Measurements from ENCODE around the gene GNAS. TPM values are rescaled to one million over a fixed set of nuclear protein-coding genes. Genes with fewer than 3 reads are reported as not detected.
A peak's percentile ranks its signal among the peaks of the same experiment; 100 is the strongest.

GNAS gene
- total and polyA plus RNA-seq, 9 of the 15 experiments (the other 6 are each of a cell fraction or from before 2014, with no cell fraction given): 128 to 648 (median 266) TPM

DNA sequence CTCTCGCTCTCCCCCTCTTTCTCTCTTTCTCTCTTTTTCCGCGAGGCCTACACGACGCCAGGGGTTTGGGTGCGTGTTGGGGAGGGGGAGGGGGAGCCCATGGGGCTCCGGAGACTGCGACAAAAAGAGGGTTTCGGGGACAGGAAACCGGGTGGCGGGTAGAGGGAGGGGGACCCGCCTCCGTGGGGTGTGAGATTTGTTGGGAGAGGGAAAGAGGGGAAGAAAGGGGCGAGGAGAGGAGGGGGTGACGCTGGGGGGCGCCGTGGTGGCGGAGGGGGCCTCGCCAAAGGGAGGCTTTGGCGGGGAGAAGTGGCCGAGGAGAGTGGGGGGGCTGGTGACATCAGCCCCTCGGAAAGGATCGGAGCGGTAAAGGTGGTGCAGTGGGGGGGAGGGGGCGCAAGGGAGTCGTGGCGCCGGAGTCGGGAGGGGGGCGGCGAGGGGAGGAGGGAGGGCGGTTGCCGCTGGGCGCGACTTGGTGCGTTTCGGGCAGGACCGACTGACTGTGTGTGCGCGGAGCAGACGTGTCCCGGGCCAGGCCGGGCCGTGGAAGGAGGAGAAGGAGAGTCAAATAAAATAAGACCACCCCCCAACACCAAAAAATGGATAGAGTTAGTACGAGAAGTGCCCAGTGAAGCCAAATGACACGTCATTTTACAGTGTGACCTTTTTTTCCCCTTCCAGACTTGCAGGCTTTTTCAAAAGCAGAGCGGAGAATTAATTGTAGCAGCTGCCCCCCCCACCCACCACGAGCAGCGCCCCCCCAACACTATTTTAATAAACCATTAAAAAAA is 39.8 kb downstream of the GNAS start:
- H3K4me2 ChIP-seq (ENCODE audit: insufficient read depth, low read length): peak overlapping the region; percentile 83
- H3K9me1 ChIP-seq (ENCODE audit: control insufficient read depth, insufficient read depth, low read length): no peaks in the 10 kb centered on the region
- BruUV-seq (replicated peaks): no TSS peak
- FAIRE-seq (no peak), ATAC-seq (peak; percentile 69), DNase-seq (ENCODE audit: extremely low read depth in 1 of 4, low spot score in 3 of 4) (peak; percentile 76 to 85 (median 82))
- POLR2A ChIA-PET: interaction anchor here (0.8 kb wide), 1 partner anchor 10 kb away, joined by 3 read pairs; no protein-coding TSS in a partner anchor
- H3K4me3 ChIP-seq: peak overlapping the region; percentile 92
- no peaks in the 10 kb centered on the region for H3K9me3 ChIP-seq (replicated peaks; ENCODE audit: control insufficient read depth, insufficient read depth, low read depth, low read length)
- no peaks in the 10 kb centered on the region; the same call in 1 of the 2 replicates for H4K20me1 ChIP-seq (replicated peaks; ENCODE audit: control insufficient read depth, insufficient read depth, low read length)
- H3K9ac ChIP-seq (ENCODE audit: insufficient read depth in 1 of 2, low read depth in 2 of 2, low read length in 2 of 2): peak overlapping the region; percentile 83 to 95
- H3K36me3 ChIP-seq (ENCODE audit: control insufficient read depth, insufficient read depth, low read length): peaks cover 30% of the 10 kb centered on the region; the same call in 2 of the 3 replicates
- CTCF ChIA-PET (ENCODE audit: low intra/inter-chr PET ratio): no interaction called here
- no peaks in the 10 kb centered on the region for H3K27me3 ChIP-seq (ENCODE audit: control insufficient read depth in 2 of 2, insufficient read depth in 2 of 2, low read length in 2 of 2)
- H3K79me2 ChIP-seq (ENCODE audit: control insufficient read depth, insufficient read depth, low read length): peaks cover 64% of the 10 kb centered on the region
- intact Hi-C loops (cut with micrococcal nuclease): loop anchor here (5.0 kb wide), 2 partner anchors 90 to 140 kb away; partner anchors contain the start of genes ATP5F1E and NELFCD
- in situ Hi-C loops (cut with MboI): no loop called here
- WGBS (ENCODE audit: insufficient coverage, low coverage, missing lambda C conversion rate): 0% methylated on average over 1 of the region's 49 CpGs
- peak overlapping the region; percentile 96 for H3K27ac ChIP-seq (ENCODE audit: extremely low read depth, low read depth, low read length)
- peaks cover 13 to 23% of the 10 kb centered on the region in 2 experiments; a peak in 4 of 5 replicates for H3K4me1 ChIP-seq (replicated peaks in 1 of 2; ENCODE audit: control insufficient read depth in 2 of 2, insufficient read depth in 2 of 2, low read length in 2 of 2)
- peak overlapping the region; percentile 75 for H2AFZ ChIP-seq (ENCODE audit: low read depth, low read length)
- TF ChIP-seq NFE2 (IDR thresholded peaks at IDR 0.05; ENCODE audit: low read depth) (peak; percentile 9; the same call in 1 of the 2 replicates), ZNF778 (CRISPR knock-in tag; IDR thresholded peaks at IDR 0.05) (no peak), FOS (IDR thresholded peaks at IDR 0.05; ENCODE audit: extremely low read depth, insufficient read length) (no peak), ZBTB7A (IDR thresholded peaks at IDR 0.05; ENCODE audit: borderline replicate concordance, control insufficient read depth, low read depth, low read length) (peak; percentile 96), GABPA (tag; conservative IDR thresholded peaks at IDR 0.05; ENCODE audit: low read depth) (peak; percentile 35), JUND (IDR thresholded peaks at IDR 0.05; ENCODE audit: borderline replicate concordance, low read depth, low read length) (peak; percentile 38; the same call in 1 of the 2 replicates), JUND (tag; IDR thresholded peaks at IDR 0.05; ENCODE audit: borderline replicate concordance, low read depth, low read length) (no peak; the same call in 2 of the 3 replicates), BRD9 (IDR thresholded peaks at IDR 0.05; ENCODE audit: low read depth, partially characterized antibody) (peak; percentile 76), ATF1 (CRISPR knock-in tag; IDR thresholded peaks at IDR 0.05) (no peak), ATF1 (tag; IDR thresholded peaks at IDR 0.05) (0 out of 2 replicates have a peak, but pooled peaks have one; percentile 5), ZBTB11 (CRISPR knock-in tag; IDR thresholded peaks at IDR 0.05) (peak in 1 of 3 experiments; percentile 24; a peak in 1 of 6 replicates), MTA2 (IDR thresholded peaks at IDR 0.05; ENCODE audit: low read depth) (0 out of 2 replicates have a peak, but pooled peaks have one; percentile 16), RBBP5 (IDR thresholded peaks at IDR 0.05; ENCODE audit: borderline replicate concordance, insufficient read depth, low read length, poor library complexity, severe bottlenecking) (peak; percentile 55), MED1 (CRISPR knock-in tag; IDR thresholded peaks at IDR 0.05; ENCODE audit: borderline replicate concordance) (no peak)
- TF ChIP-seq, protein P1, sequence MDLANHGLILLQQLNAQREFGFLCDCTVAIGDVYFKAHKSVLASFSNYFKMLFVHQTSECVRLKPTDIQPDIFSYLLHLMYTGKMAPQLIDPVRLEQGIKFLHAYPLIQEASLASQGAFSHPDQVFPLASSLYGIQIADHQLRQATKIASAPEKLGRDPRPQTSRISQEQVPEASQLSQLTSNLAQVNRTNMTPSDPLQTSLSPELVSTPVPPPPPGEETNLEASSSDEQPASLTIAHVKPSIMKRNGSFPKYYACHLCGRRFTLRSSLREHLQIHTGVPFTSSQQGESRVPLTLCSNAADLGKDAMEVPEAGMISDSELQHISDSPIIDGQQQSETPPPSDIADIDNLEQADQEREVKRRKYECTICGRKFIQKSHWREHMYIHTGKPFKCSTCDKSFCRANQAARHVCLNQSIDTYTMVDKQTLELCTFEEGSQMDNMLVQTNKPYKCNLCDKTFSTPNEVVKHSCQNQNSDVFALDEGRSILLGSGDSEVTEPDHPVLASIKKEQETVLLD (IDR thresholded peaks at IDR 0.05): peak; percentile 54; the same call in 1 of the 2 replicates
- TF ChIP-seq, protein P2, sequence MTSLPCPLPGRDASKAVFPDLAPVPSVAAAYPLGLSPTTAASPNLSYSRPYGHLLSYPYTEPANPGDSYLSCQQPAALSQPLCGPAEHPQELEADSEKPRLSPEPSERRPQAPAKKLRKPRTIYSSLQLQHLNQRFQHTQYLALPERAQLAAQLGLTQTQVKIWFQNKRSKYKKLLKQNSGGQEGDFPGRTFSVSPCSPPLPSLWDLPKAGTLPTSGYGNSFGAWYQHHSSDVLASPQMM (CRISPR knock-in tag; IDR thresholded peaks at IDR 0.05): no peak
